Activated CD8-positive, alpha-beta memory T cell treated with anti-CD3 and anti-CD28 coated beads for 36 hours (primary cell): ENCODE results near the gene PDZD2. TPM values are rescaled to one million over a fixed set of nuclear protein-coding genes. Genes with fewer than 3 reads are reported as not detected.
"Not testable (repeated sequence)": the region's sequence is repeated elsewhere in the genome, so short reads cannot be mapped to it uniquely, and the experiment has no call there.

ENCODE experiments used
- CTCF ChIA-PET: fragments of 350-600 bp; sonication (Branson Sonifier 250); formaldehyde crosslinking; loops from one replicate; lab custom pipeline; 2021; ENCODE audit warnings: antibody characterized with exemption; lab: Charles Lee
- POLR2A ChIA-PET: fragments of 350-600 bp; sonication (Branson Sonifier 250); formaldehyde crosslinking; loops from one replicate; lab custom pipeline; 2021; ENCODE audit warnings: antibody characterized with exemption; lab: Charles Lee
- total RNA-seq, 2 experiments: library from RNA; stranded (reverse); gene quantifications; one replicate each; pipeline ENCODE4 v1.2.3, GENCODE V29; 2021

PDZD2 gene
- total RNA-seq, 2 experiments from 2014 or later = 0.63 TPM; not detected in 1

DNA sequence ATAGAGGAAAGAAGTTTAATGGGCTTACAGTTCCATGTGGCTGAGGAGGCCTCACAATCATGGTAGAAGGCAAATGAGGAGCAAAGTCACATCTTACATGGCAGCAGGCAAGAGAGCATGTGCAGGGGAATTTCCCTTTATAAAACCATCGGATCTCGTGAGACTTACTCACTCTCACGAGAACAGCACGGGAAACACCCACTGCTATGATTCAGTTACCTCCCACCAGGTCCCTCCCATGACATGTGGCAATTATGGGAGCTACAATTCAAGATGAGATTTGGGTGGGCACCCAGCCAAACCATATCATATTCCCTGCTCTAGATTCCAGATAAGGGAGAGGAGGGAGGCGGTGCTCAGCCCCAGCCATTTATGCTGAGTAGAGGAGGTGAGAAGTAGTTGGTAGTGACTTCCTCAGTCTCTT is 336.3 kb downstream of the PDZD2 start:
- POLR2A ChIA-PET = not testable (repeated sequence)

DNA sequence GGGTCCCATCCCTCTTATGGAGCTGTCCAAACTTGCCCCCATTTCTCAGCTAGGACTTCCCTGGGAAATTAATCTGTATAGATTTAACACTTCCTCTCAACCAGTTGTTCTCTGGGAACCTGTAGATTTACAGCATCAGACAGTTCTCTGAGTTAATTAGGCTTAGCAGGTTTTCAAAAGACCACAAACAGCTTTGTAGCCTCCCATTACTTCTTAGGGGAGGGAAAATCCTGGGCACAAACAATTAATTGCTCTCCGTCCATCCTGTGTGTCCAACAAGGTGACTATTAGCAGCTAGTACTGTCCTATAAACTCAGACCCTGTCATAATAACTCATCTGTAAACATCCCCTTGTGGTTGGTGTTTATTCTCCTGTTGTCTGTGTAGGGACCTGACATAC is 337.2 kb downstream of the PDZD2 start:
- POLR2A ChIA-PET = no interaction called here
- CTCF ChIA-PET = interaction anchor here (0.7 kb wide), 1 partner anchor 521 kb away, joined by 4 read pairs; no protein-coding TSS in a partner anchor

More for the DNA sequence above, 336.3 kb downstream of the PDZD2 start:
- CTCF ChIA-PET = not testable (repeated sequence)

GRCh38 chr5:31981361-31981945 is 342.5 kb downstream of the PDZD2 start:
- POLR2A ChIA-PET = no interaction called here
- CTCF ChIA-PET = no interaction called here

GRCh38 chr5:31982027-31982426 is 343.1 kb downstream of the PDZD2 start:
- ChIA-PET CTCF (no interaction called here), POLR2A (no interaction called here)

DNA sequence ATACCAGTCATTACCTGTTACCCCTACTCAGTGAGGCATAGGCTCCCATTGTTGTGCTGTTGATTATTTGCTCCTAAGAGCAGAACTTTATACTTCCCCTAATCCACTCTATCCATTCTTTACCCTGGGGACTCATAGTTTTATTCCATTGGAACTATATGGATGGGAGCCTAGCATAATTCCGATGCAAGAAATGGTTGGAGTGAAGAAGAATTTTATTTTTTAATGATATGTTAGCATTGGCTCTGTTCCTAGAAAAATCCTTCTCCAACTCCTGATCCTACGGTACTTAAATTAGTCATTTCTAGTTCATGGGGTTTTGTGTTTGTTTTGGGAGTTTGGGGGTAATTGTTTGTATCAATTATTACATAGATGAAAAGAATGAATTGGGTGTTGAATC is 343.7 kb downstream of the PDZD2 start:
- CTCF ChIA-PET = no interaction called here
- POLR2A ChIA-PET = no interaction called here

DNA sequence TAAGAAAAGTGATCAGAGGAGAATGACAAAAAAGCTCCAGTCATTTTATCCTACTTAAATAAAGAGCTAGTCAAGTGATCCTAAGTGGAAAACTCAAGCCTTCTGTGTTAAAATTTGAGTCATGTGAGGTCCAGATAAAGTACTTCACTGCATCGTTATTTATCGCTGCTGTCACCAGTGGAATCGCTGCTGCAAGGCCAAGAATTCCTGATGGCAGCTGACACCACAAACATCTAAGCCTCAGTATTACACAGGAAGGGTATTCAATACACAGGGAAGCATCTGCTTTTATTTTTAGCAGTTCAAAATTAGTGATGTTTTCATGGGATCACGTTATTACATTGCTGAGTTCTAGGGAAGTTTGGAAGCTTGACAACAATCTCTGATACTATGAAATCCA is 344.9 kb downstream of the PDZD2 start:
- ChIA-PET POLR2A (no interaction called here), CTCF (no interaction called here)

- CTCF ChIA-PET = no interaction called here
- POLR2A ChIA-PET = no interaction called here
These were observed 345.8 kb downstream of the PDZD2 start for GRCh38 chr5:31984691-31985090.

DNA sequence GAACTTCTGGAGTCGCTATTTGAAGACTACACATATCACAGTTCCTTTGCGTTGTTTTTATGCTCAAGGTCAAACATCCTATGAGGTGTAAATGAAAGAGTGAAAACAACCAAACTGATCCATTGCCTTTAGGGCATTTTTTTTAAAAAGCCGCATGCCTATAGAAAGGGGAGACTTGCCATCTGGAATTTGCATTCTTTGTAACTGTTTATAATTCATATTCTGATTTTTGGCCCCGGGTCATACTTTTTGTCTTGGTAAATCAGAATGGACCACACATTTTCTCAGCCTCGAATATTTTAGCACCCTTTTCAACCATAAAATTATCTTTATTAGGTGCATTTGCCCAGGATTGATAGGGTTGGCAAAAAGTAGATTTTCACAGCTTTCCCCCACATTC is 347.2 kb downstream of the PDZD2 start:
- ChIA-PET CTCF (no interaction called here), POLR2A (no interaction called here)

DNA sequence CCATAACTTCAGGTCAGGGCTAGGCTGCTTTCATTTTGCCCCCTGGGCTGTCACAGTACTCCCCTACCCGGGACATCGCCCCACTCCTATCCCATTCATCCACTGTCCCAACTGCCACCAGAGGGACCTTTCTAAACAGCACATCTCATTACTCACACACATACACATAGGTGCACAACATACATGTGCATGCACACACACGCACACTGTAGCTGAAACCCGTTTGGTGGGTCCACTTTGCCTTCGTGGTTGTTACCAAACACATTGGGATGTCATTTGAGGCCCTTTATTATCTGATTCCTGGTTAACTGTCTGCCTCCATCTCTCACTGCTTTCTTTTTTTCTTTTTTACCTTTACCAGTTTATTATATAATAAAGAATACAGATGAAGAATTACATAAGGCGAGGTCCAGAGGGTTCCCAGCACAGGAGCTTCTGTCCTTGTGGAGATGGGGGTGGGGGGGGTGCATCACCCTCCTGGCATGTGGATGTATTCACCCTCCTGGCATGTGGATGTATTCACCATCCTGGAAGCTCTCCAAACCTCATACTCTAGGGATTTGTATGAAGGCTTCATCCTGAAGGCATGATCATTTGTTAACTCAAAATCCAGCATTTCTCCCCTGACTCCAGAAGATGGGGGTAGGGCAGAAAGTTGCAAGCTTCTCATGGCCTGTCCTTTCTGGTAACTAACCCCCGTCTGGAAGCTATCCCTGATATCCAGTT is 349.2 kb downstream of the PDZD2 start:
- ChIA-PET CTCF (no interaction called here), POLR2A (no interaction called here)

GRCh38 chr5:31990081-31990650 is 351.2 kb downstream of the PDZD2 start:
- ChIA-PET CTCF (no interaction called here), POLR2A (no interaction called here)

- CTCF ChIA-PET = no interaction called here
- POLR2A ChIA-PET = no interaction called here
These were observed 351.8 kb downstream of the PDZD2 start for GRCh38 chr5:31990701-31991110.

DNA sequence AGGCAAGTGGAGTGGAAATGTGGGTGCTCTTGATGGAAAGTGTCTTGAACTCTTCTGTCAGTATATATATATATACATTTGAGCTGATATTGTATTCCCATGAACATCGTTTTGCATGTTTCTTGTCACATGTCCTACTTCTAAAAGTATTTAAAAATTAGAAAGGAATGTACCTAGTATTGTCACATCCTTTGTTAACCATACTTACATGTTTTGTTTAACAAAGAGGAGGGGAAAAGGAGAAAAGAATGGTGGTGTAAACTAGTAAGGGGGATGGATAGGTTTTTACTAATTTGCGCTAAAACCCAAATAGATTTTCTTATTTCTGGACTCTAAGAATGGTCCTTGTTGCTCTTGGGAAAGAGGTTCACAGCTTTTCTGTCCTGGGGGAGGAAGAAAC is 353.4 kb downstream of the PDZD2 start:
- CTCF ChIA-PET = no interaction called here
- POLR2A ChIA-PET = no interaction called here

GRCh38 chr5:31993165-31993961 is 354.4 kb downstream of the PDZD2 start:
- ChIA-PET POLR2A (no interaction called here), CTCF (interaction anchor here (0.6 kb wide), 1 partner anchor 557 kb away, joined by 4 read pairs; no protein-coding TSS in a partner anchor)

DNA sequence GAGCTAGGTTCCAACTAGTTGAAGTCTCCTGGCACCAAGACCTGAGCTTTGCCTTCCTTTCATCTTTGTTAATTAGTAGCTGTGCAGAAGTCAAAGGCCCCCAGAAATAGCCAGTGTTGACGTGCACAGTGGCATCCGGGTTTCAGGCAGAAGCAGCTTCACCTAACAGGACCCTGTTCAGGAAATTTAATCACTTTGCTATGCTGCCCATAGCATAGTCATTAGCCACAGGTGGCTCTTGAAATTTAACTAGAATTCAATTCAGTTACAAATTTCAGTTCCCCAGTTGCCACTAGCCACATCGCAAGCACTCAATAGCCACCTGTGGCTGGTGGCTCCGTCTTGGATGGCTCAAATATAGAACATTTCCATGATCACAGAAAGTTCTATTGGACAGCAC is 356.1 kb downstream of the PDZD2 start:
- ChIA-PET CTCF (no interaction called here), POLR2A (no interaction called here)

GRCh38 chr5:31995714-31996113 is 356.8 kb downstream of the PDZD2 start:
- POLR2A ChIA-PET = no interaction called here
- CTCF ChIA-PET = no interaction called here

- ChIA-PET POLR2A (no interaction called here), CTCF (no interaction called here)
These were observed 358.0 kb downstream of the PDZD2 start for GRCh38 chr5:31996909-31997308.

DNA sequence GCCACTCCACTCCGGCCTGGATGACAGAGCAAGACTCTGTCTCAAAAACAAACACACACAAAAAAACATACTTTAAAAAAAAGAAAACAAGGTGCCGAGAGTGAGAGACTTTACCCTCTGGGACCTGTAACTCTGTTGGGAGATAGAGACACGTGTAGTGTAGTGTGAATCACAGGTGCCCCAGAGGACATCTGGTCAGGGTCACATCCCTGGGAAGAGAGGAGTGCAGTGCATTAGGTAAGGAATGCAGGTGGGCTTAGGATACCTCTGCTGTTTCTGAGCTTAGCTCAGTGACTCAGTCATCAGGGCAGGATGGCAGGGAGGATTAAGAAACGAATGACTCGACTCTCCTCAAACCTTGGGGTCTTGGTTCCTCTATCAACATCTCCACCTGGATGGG is 360.5 kb downstream of the PDZD2 start:
- ChIA-PET POLR2A (no interaction called here), CTCF (no interaction called here)

DNA sequence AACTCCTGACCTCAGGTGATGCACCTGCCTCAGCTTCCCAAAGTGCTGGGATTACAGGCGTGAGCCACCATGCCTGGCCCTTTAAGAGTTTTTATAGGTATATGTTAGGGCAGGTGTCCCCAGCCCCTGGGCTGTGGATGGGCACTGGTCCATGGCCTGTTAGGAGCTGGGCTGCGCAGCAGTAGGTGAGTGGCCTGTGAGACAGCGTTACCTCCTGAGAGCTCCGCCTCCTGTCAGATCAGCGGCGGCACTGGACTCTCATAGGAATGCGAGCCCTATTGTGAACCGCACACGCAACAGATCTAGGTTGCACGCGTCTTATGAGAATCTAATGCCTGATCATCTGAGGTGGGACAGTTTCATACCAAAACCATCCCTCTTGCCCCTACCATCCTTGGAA is 361.8 kb downstream of the PDZD2 start:
- ChIA-PET POLR2A (no interaction called here), CTCF (no interaction called here)

DNA sequence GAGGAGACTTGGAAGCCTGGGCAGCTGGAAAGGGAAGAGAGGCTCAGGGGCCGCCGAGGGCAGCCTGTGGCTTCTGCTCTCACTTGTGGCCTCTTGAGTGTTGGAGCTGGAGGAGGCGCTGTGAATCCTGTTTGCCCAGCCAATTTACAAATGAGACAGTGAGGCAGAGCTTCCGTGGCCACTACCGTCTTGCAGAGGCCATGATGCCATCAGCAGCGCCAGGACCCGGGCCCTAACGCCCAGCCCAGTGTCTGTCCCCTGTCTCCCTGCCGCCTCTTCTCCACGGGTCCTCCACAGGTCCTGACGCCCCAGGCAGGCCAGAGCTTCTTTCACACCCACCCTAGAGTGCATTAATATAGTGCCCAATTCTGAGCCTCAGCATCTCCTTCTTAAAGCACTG is 362.4 kb downstream of the PDZD2 start:
- POLR2A ChIA-PET = no interaction called here

GRCh38 chr5:32001707-32002106 is 362.8 kb downstream of the PDZD2 start:
- CTCF ChIA-PET = no interaction called here
- POLR2A ChIA-PET = no interaction called here

More for the DNA sequence above, 362.4 kb downstream of the PDZD2 start:
- CTCF ChIA-PET = no interaction called here
